PC-3 (cell line): ENCODE data around the gene ACTR2. TPM values are rescaled to one million over a fixed set of nuclear protein-coding genes. Genes with fewer than 3 reads are reported as not detected.

ENCODE experiments used
- ATAC-seq: fragments of 200-7000 bp; cut with Tn5 transposase; 2 replicates; pipeline ENCODE4 v1.9.1; 2020; ENCODE audit warnings: mild to moderate bottlenecking, moderate library complexity
- BruUV-seq: library from RNA; stranded (reverse); fragments of 400-500 nt; replicated peaks from 2 replicates; lab custom pipeline; 2021; lab: Mats Ljungman, UMichigan
- CTCF ChIA-PET: fragments of 300-600 bp; sonication (Branson Sonifier 250); formaldehyde crosslinking; loops from one replicate; lab custom pipeline; 2022; ENCODE audit warnings: antibody characterized with exemption; lab: Charles Lee
- POLR2A ChIA-PET: fragments of 300-600 bp; sonication (Branson Sonifier 250); formaldehyde crosslinking; loops from one replicate; lab custom pipeline; 2022; ENCODE audit warnings: antibody characterized with exemption; ENCODE audit not compliant: unreplicated experiment; lab: Charles Lee
- DNase-seq: peaks from one replicate; pipeline ENCODE4 v3.0.0-alpha.2; 2015
- H2AFZ ChIP-seq: fragments of 300-600 bp; sonication (generic); 2 replicates; pipeline ENCODE4 v1.6.0; 2016; ENCODE audit warnings: antibody characterized with exemption, low read length
- H3F3A ChIP-seq: fragments of 300-600 bp; sonication (generic); one replicate; pipeline ENCODE4 v1.6.0; 2017; ENCODE audit warnings: antibody characterized with exemption, low read length, control low read depth, mild to moderate bottlenecking; ENCODE audit not compliant: unreplicated experiment
- H3K27ac ChIP-seq: fragments of 300-600 bp; sonication (generic); 2 replicates; pipeline ENCODE4 v1.5.1; 2016; ENCODE audit warnings: mild to moderate bottlenecking, low read length
- H3K27me3 ChIP-seq: fragments of 300-600 bp; sonication (generic); 2 replicates; pipeline ENCODE4 v1.6.1; 2016; ENCODE audit warnings: low read length, mixed read lengths
- H3K36me3 ChIP-seq: fragments of 300-600 bp; sonication (generic); 2 replicates; pipeline ENCODE4 v1.6.1; 2016; ENCODE audit warnings: low read depth, mixed run types, low read length, mixed read lengths
- H3K4me1 ChIP-seq: fragments of 300-600 bp; sonication (generic); 2 replicates; pipeline ENCODE4 v1.5.1; 2016; ENCODE audit warnings: low read length; ENCODE audit not compliant: insufficient read depth
- H3K4me2 ChIP-seq: fragments of 300-600 bp; sonication (generic); 2 replicates; pipeline ENCODE4 v1.6.0; 2016; ENCODE audit warnings: low read length
- H3K4me3 ChIP-seq: fragments of 300-600 bp; sonication (generic); 2 replicates; pipeline ENCODE4 v1.5.1; 2016; ENCODE audit warnings: mild to moderate bottlenecking, low read length, mixed read lengths
- H3K79me2 ChIP-seq: fragments of 300-600 bp; sonication (generic); 2 replicates; pipeline ENCODE4 v1.6.1; 2017; ENCODE audit warnings: low read length, mixed read lengths
- H3K9ac ChIP-seq: fragments of 300-600 bp; sonication (generic); 2 replicates; pipeline ENCODE4 v1.6.0; 2016; ENCODE audit warnings: mild to moderate bottlenecking, low read length
- H3K9me2 ChIP-seq: fragments of 300-600 bp; sonication (generic); replicated peaks from 2 replicates; pipeline ENCODE4 v1.6.1; 2016; ENCODE audit warnings: mixed run types, low read length, mixed read lengths
- H3K9me3 ChIP-seq: fragments of 300-600 bp; sonication (generic); 2 replicates; pipeline ENCODE4 v1.6.1; 2016; ENCODE audit warnings: low read length, mixed read lengths
- H4K20me1 ChIP-seq: fragments of 300-600 bp; sonication (generic); 2 replicates; pipeline ENCODE4 v1.6.1; 2016; ENCODE audit warnings: low read length, mixed read lengths
- CTCF ChIP-seq: fragments of 300-600 bp; sonication (generic); conservative IDR thresholded peaks from 2 replicates; pipeline ENCODE4 v1.5.1; 2017; ENCODE audit warnings: antibody characterized with exemption, low read depth, mild to moderate bottlenecking, low read length
- EZH2 ChIP-seq: fragments of 300-600 bp; sonication (generic); IDR thresholded peaks from one replicate; pipeline ENCODE4 v1.6.1; 2017; ENCODE audit warnings: antibody characterized with exemption, mild to moderate bottlenecking, low read length; ENCODE audit not compliant: unreplicated experiment
- EZH2phosphoT487 ChIP-seq: fragments of 300-600 bp; sonication (generic); IDR thresholded peaks from 2 replicates; pipeline ENCODE4 v1.6.1; 2018; ENCODE audit warnings: mild to moderate bottlenecking, antibody characterized with exemption, low read length, borderline replicate concordance
- intact Hi-C: fragments of 100-400 bp; cut with micrococcal nuclease; formaldehyde crosslinking; loops from 2 replicates; pipeline ENCODE4 v1.9.0; 2023
- total RNA-seq: library from RNA; depleted of rRNA; stranded (reverse); fragments of >200 nt; gene quantifications from 2 replicates; pipeline ENCODE4 v1.2.3, GENCODE V29; 2014

Gene ACTR2
- total RNA-seq, 1 experiment from 2014 or later: 56.7 TPM

GRCh38 chr2:65291216-65292105 lies 63.8 kb downstream of the ACTR2 start:
- ATAC-seq (no peak), DNase-seq (no peak)
- Histone ChIP-seq H3K9me3 (no peaks in the 10 kb centered on the region), H3K27ac (no peak overlapping the region), H3K27me3 (no peaks in the 10 kb centered on the region), H3F3A (no peaks in the 10 kb centered on the region), H3K9me2 (no peaks in the 10 kb centered on the region), H3K4me3 (no peak overlapping the region), H3K9ac (no peak overlapping the region), H3K36me3 (no peaks in the 10 kb centered on the region), H2AFZ (no peak overlapping the region), H3K4me1 (no peaks in the 10 kb centered on the region), H4K20me1 (no peaks in the 10 kb centered on the region), H3K4me2 (no peak overlapping the region), H3K79me2 (no peaks in the 10 kb centered on the region)
- intact Hi-C loops: no loop called here
- CTCF ChIA-PET: no interaction called here
- no TSS peak for BruUV-seq
- POLR2A ChIA-PET: no interaction called here
- TF ChIP-seq EZH2: no peak
- TF ChIP-seq CTCF: no peak
- no peak for TF ChIP-seq EZH2phosphoT487

DNA sequence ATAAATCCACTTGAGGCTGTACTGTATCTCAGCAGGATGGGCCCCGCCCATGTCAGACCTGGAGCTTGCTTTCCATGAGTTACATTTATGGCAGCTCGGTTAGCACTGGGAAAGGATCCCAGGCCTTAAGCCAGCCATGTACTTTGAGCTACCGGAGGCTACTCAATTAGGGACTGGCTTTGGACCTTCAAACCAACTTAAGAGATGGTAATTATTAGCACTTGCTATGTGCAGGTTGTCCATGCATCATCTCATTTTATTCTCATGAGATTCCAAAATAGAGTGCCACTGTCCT lies 64.4 kb downstream of the ACTR2 start:
- ChIA-PET POLR2A (no interaction called here), CTCF (no interaction called here)
- H3K27me3 ChIP-seq: no peaks in the 10 kb centered on the region
- no peaks in the 10 kb centered on the region for H3K9me2 ChIP-seq
- H3K4me2 ChIP-seq: no peak overlapping the region
- H3K79me2 ChIP-seq: no peaks in the 10 kb centered on the region
- no peaks in the 10 kb centered on the region for H3K9me3 ChIP-seq
- H3K27ac ChIP-seq: no peak overlapping the region
- no TSS peak for BruUV-seq
- H3K4me1 ChIP-seq: no peaks in the 10 kb centered on the region
- no peaks in the 10 kb centered on the region for H3F3A ChIP-seq
- no peaks in the 10 kb centered on the region for H3K36me3 ChIP-seq
- TF ChIP-seq EZH2phosphoT487 (no peak), EZH2 (no peak)
- DNase-seq (no peak), ATAC-seq (peak; percentile 27; the same call in 1 of the 2 replicates)
- H2AFZ ChIP-seq: no peak overlapping the region
- H3K9ac ChIP-seq: no peak overlapping the region
- intact Hi-C loops: no loop called here
- no peak overlapping the region for H3K4me3 ChIP-seq
- no peaks in the 10 kb centered on the region for H4K20me1 ChIP-seq

DNA sequence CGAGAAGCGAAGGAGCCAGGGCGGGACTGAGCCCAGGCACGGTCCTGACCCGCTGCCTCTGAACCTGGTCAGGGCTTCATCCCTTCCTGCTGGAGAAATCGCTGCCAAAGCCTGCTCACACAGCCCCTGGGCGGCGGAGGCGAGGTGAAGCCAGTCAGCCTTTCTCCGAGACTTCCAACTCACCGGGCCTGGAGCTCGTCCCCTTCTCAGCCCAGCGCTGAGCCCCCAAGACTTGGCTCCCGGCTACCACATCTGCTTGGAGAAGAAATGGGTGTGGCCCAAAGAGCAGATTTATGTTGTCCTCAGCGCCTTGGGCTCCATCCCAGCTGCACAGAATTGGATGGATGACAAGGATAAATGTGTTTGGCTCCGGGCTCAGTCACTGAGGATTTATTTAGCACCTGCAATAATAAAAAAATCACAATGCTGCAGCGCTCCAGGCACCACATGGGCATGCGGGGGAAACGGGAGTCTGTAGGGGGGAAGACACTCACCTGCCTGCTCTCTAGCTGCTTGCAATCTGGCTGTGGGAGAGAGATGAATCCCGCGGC lies 64.9 kb downstream of the ACTR2 start:
- H3K9me3 ChIP-seq: no peaks in the 10 kb centered on the region
- no peaks in the 10 kb centered on the region for H3F3A ChIP-seq
- H3K36me3 ChIP-seq: no peaks in the 10 kb centered on the region
- no peak overlapping the region for H3K27ac ChIP-seq
- TF ChIP-seq CTCF: no peak
- TF ChIP-seq EZH2phosphoT487: no peak
- TF ChIP-seq EZH2: no peak
- ATAC-seq (no peak), DNase-seq (no peak)
- H3K79me2 ChIP-seq: no peaks in the 10 kb centered on the region
- no peak overlapping the region for H3K4me2 ChIP-seq
- no peak overlapping the region for H3K9ac ChIP-seq
- no peak overlapping the region for H2AFZ ChIP-seq
- CTCF ChIA-PET: no interaction called here
- H3K4me1 ChIP-seq: no peaks in the 10 kb centered on the region
- no TSS peak for BruUV-seq
- POLR2A ChIA-PET: no interaction called here
- H3K27me3 ChIP-seq: no peaks in the 10 kb centered on the region
- no peaks in the 10 kb centered on the region for H4K20me1 ChIP-seq
- H3K9me2 ChIP-seq: no peaks in the 10 kb centered on the region
- H3K4me3 ChIP-seq: no peak overlapping the region
- intact Hi-C loops: no loop called here
